NCI-H526 treated with DMSO at 0.1 percent for 48 hours (cell line): ENCODE measurements around the gene HSPH1.
"Not testable (repeated sequence)": the region's sequence is repeated elsewhere in the genome, so short reads cannot be mapped to it uniquely, and the experiment has no call there.

Source experiments
- DNase-seq: peaks from one replicate; lab custom pipeline; 2025; lab: John Stamatoyannopoulos, UW

Gene HSPH1

GRCh38 chr13:31177813-31178495, 16.2 kb upstream of the HSPH1 start:
- DNase-seq: not testable (repeated sequence)

- DNase-seq: no peak
These were observed 14.3 kb upstream of the HSPH1 start for GRCh38 chr13:31175847-31176532.

GRCh38 chr13:31174018-31174417, 12.3 kb upstream of the HSPH1 start:
- DNase-seq: no peak

- DNase-seq: no peak
These were observed 10.8 kb upstream of the HSPH1 start for GRCh38 chr13:31172535-31172934.

GRCh38 chr13:31172001-31172400, 10.3 kb upstream of the HSPH1 start:
- DNase-seq: no peak

GRCh38 chr13:31168736-31169135, 7.0 kb upstream of the HSPH1 start:
- DNase-seq: no peak

GRCh38 chr13:31168166-31168565, 6.5 kb upstream of the HSPH1 start:
- DNase-seq: no peak

- DNase-seq: no peak
These were observed 5.8 kb upstream of the HSPH1 start for GRCh38 chr13:31167490-31167889.

- no peak for DNase-seq
These were observed 4.9 kb upstream of the HSPH1 start for GRCh38 chr13:31166591-31166990.

GRCh38 chr13:31162151-31163008, 676 bp upstream of the HSPH1 start:
- peak; percentile 99 for DNase-seq

GRCh38 chr13:31160857-31161556, 697 bp downstream of the HSPH1 start:
- peak; percentile 40 for DNase-seq

- DNase-seq: no peak
These were observed 2.4 kb downstream of the HSPH1 start for GRCh38 chr13:31159306-31159705.

- DNase-seq: no peak
These were observed 6.8 kb downstream of the HSPH1 start for GRCh38 chr13:31154939-31155338.

- no peak for DNase-seq
These were observed 9.9 kb downstream of the HSPH1 start for GRCh38 chr13:31151837-31152236.

- DNase-seq: no peak
These were observed 11.3 kb downstream of the HSPH1 start for GRCh38 chr13:31150315-31150985.

- no peak for DNase-seq
These were observed 12.1 kb downstream of the HSPH1 start for GRCh38 chr13:31149604-31150003.

- DNase-seq: no peak
These were observed 16.3 kb downstream of the HSPH1 start for GRCh38 chr13:31145417-31145816.

- DNase-seq: no peak
These were observed 23.2 kb downstream of the HSPH1 start for GRCh38 chr13:31138515-31138914.

GRCh38 chr13:31136724-31137123, 25.0 kb downstream of the HSPH1 start:
- DNase-seq: no peak

GRCh38 chr13:31134039-31134711, 27.5 kb downstream of the HSPH1 start:
- no peak for DNase-seq

GRCh38 chr13:31133621-31134020, 28.1 kb downstream of the HSPH1 start:
- no peak for DNase-seq
